Activated gamma-delta T cell (primary cell): ENCODE data around the gene RBP5.

Source experiments
- DNase-seq: peaks from one replicate; lab custom pipeline; 2025; lab: John Stamatoyannopoulos, UW

The RBP5 gene

GRCh38 chr12:7145671-7146070 is 17.0 kb upstream of the RBP5 start:
- DNase-seq, result no peak

GRCh38 chr12:7144414-7145120 is 15.9 kb upstream of the RBP5 start:
- DNase-seq, result no peak

- no peak for DNase-seq
Measured at GRCh38 chr12:7143564-7143963, 14.9 kb upstream of the RBP5 start.

- DNase-seq, result no peak
Measured at GRCh38 chr12:7142809-7143465, 14.2 kb upstream of the RBP5 start.

- DNase-seq, result no peak
Measured at GRCh38 chr12:7142056-7142644, 13.5 kb upstream of the RBP5 start.

DNA sequence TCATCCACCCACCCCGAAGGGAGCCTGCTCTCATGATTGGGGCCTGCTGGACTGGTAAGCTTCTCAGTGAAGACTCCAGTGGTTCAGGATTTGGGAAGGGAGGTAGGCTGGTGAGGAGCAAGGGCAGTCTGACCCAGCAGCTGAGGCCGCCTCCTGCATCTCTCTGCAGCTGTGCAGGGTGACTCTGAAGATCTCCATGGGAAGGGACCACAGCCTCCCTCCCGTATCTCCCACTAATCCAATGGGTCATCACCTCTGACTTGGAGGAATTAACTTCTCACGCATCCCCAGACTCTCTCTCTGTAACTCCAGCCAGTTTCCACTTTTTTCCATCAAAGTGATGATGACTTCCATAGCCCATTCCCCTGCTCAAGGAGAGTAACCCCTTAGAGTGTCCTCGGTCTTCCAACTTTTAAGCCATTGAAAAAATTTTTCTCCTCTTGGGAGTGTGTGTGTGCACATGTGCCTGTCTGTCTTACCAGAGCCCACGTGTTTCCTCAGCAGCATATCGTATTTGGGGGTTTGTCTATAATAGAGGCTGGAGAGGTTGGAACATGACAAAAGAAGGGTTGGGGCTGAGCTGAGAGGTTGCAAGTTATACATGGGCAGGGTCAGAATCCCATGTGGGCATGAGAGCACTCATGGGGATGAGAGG is 12.8 kb upstream of the RBP5 start:
- no peak for DNase-seq

GRCh38 chr12:7139200-7139599 is 10.5 kb upstream of the RBP5 start:
- no peak for DNase-seq

DNA sequence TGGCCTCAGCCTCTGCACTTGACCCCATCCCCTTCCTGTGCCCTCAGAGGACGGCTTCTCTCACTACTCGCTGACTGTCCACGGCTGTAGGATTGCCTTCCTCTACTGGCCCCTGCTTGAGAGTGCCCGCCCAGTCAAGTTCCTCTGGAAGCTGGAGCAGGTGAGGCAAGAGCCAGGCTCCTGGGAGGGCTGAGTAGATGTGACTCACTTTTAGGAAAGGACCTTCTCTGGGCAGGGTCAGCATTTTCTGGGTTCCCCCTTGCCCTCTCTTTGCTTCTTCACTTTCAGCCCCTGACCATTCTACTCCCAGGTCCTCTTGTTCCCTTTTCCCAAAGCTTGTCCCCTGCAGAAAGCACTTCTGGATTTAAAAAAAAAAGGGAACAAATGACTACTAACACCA is 9.2 kb upstream of the RBP5 start:
- no peak for DNase-seq

- no peak for DNase-seq
Measured at GRCh38 chr12:7136676-7137075, 8.0 kb upstream of the RBP5 start.

GRCh38 chr12:7136071-7136470 is 7.4 kb upstream of the RBP5 start:
- DNase-seq, result no peak

- no peak for DNase-seq
Measured at GRCh38 chr12:7134396-7135166, 5.9 kb upstream of the RBP5 start.

- DNase-seq, result no peak
Measured at GRCh38 chr12:7131502-7131866, 2.8 kb upstream of the RBP5 start.

GRCh38 chr12:7130701-7131501 is 2.2 kb upstream of the RBP5 start:
- DNase-seq, result peak; percentile 19

- peak; percentile 80 for DNase-seq
Measured at GRCh38 chr12:7129872-7130691, 1.4 kb upstream of the RBP5 start, which contains the start of gene CLSTN3. TSS of gene CLSTN3 (plus strand) at chr12:7130371. CDS start at chr12:7130649, 278 bp downstream.

DNA sequence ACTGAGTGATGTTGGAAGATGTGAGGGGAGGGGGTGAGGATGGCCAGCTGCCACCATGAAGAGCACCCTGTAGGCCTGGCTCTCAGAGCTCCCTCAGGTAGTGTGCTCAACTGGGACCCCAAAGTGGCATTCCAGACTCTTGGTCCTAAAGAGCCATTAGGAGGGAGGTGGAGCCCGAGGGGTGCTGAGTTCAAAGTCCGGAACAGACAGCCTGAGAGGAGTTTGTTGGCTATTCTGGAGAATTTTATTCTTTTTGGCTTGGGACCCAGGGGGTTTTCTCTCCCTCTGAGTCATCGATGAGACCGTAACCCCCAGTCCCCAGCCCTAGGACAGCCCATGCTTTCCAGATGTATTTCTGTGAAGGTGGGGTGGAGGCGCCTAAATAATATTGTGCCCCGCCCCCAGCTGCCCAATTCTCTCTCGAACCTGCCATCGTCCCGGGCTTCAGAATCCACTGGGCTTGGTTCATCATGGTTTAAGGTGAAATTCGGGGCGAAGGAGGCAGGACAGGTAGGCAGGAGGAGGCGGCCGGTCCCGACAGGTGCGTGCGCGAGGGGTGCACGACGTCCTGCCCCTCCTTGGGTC is 690 bp upstream of the RBP5 start:
- DNase-seq, result no peak

GRCh38 chr12:7127916-7128626 is 618 bp downstream of the RBP5 start:
- no peak for DNase-seq

DNA sequence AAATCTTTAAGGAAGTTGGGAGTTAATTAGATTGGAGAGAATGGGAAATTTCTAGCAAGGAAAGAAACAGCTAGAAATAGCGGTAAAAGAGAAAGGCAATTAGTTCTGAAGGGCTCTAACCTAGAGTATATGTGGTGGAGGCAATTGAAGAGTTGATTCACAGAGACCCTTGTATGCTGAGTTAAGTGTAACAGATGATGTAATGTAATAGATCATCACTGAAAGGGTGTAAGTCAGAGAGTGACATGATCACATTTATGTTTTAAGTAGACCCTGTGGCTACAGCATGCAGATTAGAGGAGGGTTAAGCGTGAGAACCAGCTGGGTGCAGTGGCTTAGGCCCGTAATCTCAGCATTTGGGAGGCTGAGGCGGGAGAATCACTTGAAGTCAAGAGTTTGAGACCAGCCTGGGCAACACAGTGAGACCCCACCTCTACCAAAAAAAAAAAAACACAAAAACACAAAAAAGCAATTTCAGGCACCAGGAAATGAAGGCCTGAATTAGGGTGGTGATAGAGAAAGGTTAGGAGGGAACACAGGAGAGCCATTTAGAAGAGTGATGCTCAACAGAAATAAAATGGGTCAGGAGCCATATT is 3.0 kb downstream of the RBP5 start:
- DNase-seq, result no peak

- DNase-seq, result no peak
Measured at GRCh38 chr12:7123806-7124522, 4.7 kb downstream of the RBP5 start.
